Keratinocyte (primary cell): ENCODE results near the gene ADGRB3. TPM values are rescaled to one million over a fixed set of nuclear protein-coding genes. Genes with fewer than 3 reads are reported as not detected.

ENCODE experiments used
- DNase-seq: peaks from one replicate; pipeline ENCODE4 v3.0.0-alpha.2; 2011; ENCODE audit warnings: low read depth, missing footprints, low spot score
- FAIRE-seq: peaks from 2 replicates; lab custom pipeline; 2011; peaks lifted over from hg19 to GRCh38; lab: Jason Lieb, UNC
- H2AFZ ChIP-seq: 2 replicates; pipeline ENCODE4 v1.6.0; 2012; ENCODE audit warnings: low read length, control low read depth, inconsistent platforms; ENCODE audit not compliant: control insufficient read depth
- H3K27ac ChIP-seq: 2 replicates; pipeline ENCODE4 v1.5.1; 2011; ENCODE audit warnings: low read length; ENCODE audit not compliant: control insufficient read depth, insufficient read depth
- H3K27me3 ChIP-seq: 3 replicates; pipeline ENCODE4 v1.6.0; 2011; ENCODE audit warnings: low read length; ENCODE audit not compliant: control insufficient read depth, insufficient read depth; ENCODE audit errors: extremely low read depth
- H3K36me3 ChIP-seq, 2 experiments: 2 replicates in 1 of 2; 3 replicates in 1 of 2; pipeline ENCODE4 v1.5.1; 2011; ENCODE audit warnings: low read length in 2 of 2, mild to moderate bottlenecking in 1 of 2; ENCODE audit not compliant: control insufficient read depth in 2 of 2, insufficient read depth in 2 of 2; ENCODE audit errors: extremely low read depth in 1 of 2
- H3K4me1 ChIP-seq: 3 replicates; pipeline ENCODE4 v1.5.1; 2011; ENCODE audit warnings: low read length; ENCODE audit not compliant: control insufficient read depth, insufficient read depth; ENCODE audit errors: extremely low read depth
- H3K4me2 ChIP-seq: 3 replicates; pipeline ENCODE4 v1.6.0; 2011; ENCODE audit warnings: low read depth, low read length; ENCODE audit not compliant: control insufficient read depth, insufficient read depth; ENCODE audit errors: extremely low read depth
- H3K4me3 ChIP-seq, 3 experiments: fragments of 200-600 bp in 1 of 3; sonication (generic) in 1 of 3; 2 replicates in 2 of 3; 3 replicates in 1 of 3; pipeline ENCODE4 v1.5.1; 2011 to 2016; ENCODE audit warnings: low read length in 3 of 3, mild to moderate bottlenecking in 3 of 3, control low read depth in 2 of 3, inconsistent platforms in 1 of 3, low read depth in 1 of 3, mixed read lengths in 1 of 3, mixed run types in 1 of 3, moderate library complexity in 1 of 3; ENCODE audit not compliant: control insufficient read depth in 2 of 3, insufficient read depth in 2 of 3; ENCODE audit errors: extremely low read depth in 1 of 3
- H3K79me2 ChIP-seq: 2 replicates; pipeline ENCODE4 v1.6.0; 2012; ENCODE audit warnings: low read length; ENCODE audit not compliant: control insufficient read depth, insufficient read depth
- H3K9ac ChIP-seq: 3 replicates; pipeline ENCODE4 v1.6.0; 2011; ENCODE audit warnings: low read length; ENCODE audit not compliant: control insufficient read depth, insufficient read depth; ENCODE audit errors: extremely low read depth
- H3K9me1 ChIP-seq: 3 replicates; pipeline ENCODE4 v1.6.0; 2011; ENCODE audit warnings: low read length; ENCODE audit not compliant: control insufficient read depth, insufficient read depth; ENCODE audit errors: extremely low read depth
- H3K9me3 ChIP-seq: 2 replicates; pipeline ENCODE4 v1.5.1; 2012; ENCODE audit warnings: low read depth, low read length; ENCODE audit not compliant: control insufficient read depth
- H4K20me1 ChIP-seq: 3 replicates; pipeline ENCODE4 v1.6.0; 2011; ENCODE audit warnings: low read length; ENCODE audit not compliant: control insufficient read depth, insufficient read depth; ENCODE audit errors: extremely low read depth
- EZH2 ChIP-seq: IDR thresholded peaks from one replicate; pipeline ENCODE4 v1.6.1; 2012; ENCODE audit warnings: inconsistent platforms, mild to moderate bottlenecking, low read length, moderate library complexity
- dilution Hi-C: fragments of 300-500 bp; cut with MboI; formaldehyde crosslinking; loops from one replicate; pipeline ENCODE4 v1.7.0; 2020; ENCODE audit warnings: low sequenced_read_pairs; ENCODE audit not compliant: extremely low pct_ligation_motif_present
- polyA plus RNA-seq, 5 experiments: library from polyadenylated mRNA; depleted of rRNA in 3 of 5; stranded (reverse) in 3 of 5; stranded (forward) in 1 of 5; unstranded in 1 of 5; fragments of >200 nt; gene quantifications; 1 replicate in 1 of 5; 2 replicates in 3 of 5; 3 replicates in 1 of 5; pipeline versions ENCODE4 v1.2.1 to v1.2.3, GENCODE V29; 2011 to 2012; ENCODE audit warnings: missing spikeins in 2 of 5, low read depth in 1 of 5, low replicate concordance in 1 of 5
- TF ChIP-seq, protein P1 (sequence below), 3 experiments: IDR thresholded peaks in 1 of 3; conservative IDR thresholded peaks in 1 of 3; optimal IDR thresholded peaks in 1 of 3; 2 replicates in 2 of 3; 3 replicates in 1 of 3; pipeline versions ENCODE3 to v1.5.1; 2011; ENCODE audit warnings: low read length in 3 of 3, mild to moderate bottlenecking in 3 of 3, moderate library complexity in 2 of 3, control low read depth in 1 of 3, inconsistent platforms in 1 of 3; ENCODE audit not compliant: insufficient read depth in 2 of 3; ENCODE audit errors: extremely low read depth in 1 of 3

ADGRB3 gene
- polyA plus RNA-seq, 1 donor (not counting 4 experiments of a cell fraction or from before 2014, with no cell fraction given) = not detected

DNA sequence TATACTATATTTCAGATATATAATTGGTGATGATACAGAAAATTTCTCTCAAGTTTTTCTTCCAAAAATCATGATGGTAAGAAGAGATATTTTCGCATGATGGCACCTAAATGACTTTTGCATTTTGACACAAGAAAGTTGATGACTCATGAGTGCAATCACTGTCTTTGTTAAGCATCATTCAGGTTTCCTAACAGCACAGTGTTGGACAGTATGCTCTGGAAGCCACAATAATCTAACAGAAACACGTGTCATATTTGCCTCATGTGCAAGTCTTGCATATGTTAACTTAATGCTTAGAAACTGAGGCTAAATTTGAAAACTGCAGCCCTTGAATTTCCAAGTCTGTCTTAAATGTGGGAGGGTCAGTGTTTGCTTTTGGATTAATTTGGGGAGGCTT, 628.2 kb downstream of the ADGRB3 start:
- Histone ChIP-seq H2AFZ (no peak overlapping the region), H3K79me2 (no peaks in the 10 kb centered on the region), H3K9ac (no peak overlapping the region), H3K4me2 (no peak overlapping the region), H3K27ac (no peak overlapping the region), H3K4me3 (no peak overlapping the region), H4K20me1 (no peaks in the 10 kb centered on the region), H3K9me3 (no peaks in the 10 kb centered on the region), H3K9me1 (no peaks in the 10 kb centered on the region), H3K36me3 (no peaks in the 10 kb centered on the region), H3K4me1 (no peaks in the 10 kb centered on the region), H3K27me3 (no peaks in the 10 kb centered on the region)
- no peak for FAIRE-seq
- no peak for DNase-seq
- dilution Hi-C loops = no loop called here
- TF ChIP-seq, protein P1, sequence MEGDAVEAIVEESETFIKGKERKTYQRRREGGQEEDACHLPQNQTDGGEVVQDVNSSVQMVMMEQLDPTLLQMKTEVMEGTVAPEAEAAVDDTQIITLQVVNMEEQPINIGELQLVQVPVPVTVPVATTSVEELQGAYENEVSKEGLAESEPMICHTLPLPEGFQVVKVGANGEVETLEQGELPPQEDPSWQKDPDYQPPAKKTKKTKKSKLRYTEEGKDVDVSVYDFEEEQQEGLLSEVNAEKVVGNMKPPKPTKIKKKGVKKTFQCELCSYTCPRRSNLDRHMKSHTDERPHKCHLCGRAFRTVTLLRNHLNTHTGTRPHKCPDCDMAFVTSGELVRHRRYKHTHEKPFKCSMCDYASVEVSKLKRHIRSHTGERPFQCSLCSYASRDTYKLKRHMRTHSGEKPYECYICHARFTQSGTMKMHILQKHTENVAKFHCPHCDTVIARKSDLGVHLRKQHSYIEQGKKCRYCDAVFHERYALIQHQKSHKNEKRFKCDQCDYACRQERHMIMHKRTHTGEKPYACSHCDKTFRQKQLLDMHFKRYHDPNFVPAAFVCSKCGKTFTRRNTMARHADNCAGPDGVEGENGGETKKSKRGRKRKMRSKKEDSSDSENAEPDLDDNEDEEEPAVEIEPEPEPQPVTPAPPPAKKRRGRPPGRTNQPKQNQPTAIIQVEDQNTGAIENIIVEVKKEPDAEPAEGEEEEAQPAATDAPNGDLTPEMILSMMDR (optimal IDR thresholded peaks at IDR 0.05 in 1 of 3, IDR thresholded peaks at IDR 0.05 in 1 of 3, conservative IDR thresholded peaks at IDR 0.05 in 1 of 3; ENCODE audit: extremely low read depth in 1 of 3, insufficient read depth in 2 of 3, low read length in 3 of 3) = no peak
- TF ChIP-seq EZH2 = no peak

DNA sequence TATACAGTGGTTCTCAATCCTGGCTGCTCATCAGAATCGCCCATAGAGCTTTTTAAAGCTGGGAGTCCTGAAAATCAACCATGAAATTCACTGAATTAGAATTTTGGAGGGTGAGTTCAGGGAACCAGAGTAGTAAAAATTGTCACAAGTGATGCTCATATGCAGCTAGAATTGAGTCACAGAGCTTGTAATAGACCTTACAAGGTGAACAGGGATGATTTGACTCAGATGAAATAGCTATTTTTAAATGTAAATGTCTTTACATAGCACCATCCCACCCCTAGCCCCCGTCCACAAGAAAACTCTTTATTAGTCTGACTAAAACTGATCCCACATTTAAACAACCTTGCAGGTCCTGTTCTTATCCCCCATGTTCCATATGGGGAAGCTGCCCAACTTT, 630.0 kb downstream of the ADGRB3 start:
- dilution Hi-C loops = no loop called here
- no peak for FAIRE-seq
- DNase-seq = no peak
- Histone ChIP-seq H3K4me1 (no peaks in the 10 kb centered on the region), H3K27ac (no peak overlapping the region), H3K4me2 (no peak overlapping the region), H3K27me3 (no peaks in the 10 kb centered on the region), H2AFZ (no peak overlapping the region), H3K9me3 (no peaks in the 10 kb centered on the region), H3K79me2 (no peaks in the 10 kb centered on the region), H3K9ac (no peak overlapping the region), H4K20me1 (no peaks in the 10 kb centered on the region), H3K36me3 (no peaks in the 10 kb centered on the region), H3K4me3 (no peak overlapping the region), H3K9me1 (no peaks in the 10 kb centered on the region)
- no peak for TF ChIP-seq EZH2
- TF ChIP-seq, protein P1 (optimal IDR thresholded peaks at IDR 0.05 in 1 of 3, IDR thresholded peaks at IDR 0.05 in 1 of 3, conservative IDR thresholded peaks at IDR 0.05 in 1 of 3; ENCODE audit: extremely low read depth in 1 of 3, insufficient read depth in 2 of 3, low read length in 3 of 3) = no peak
